ENCODE data around the gene PIP5K1B. TPM values are rescaled to one million over a fixed set of nuclear protein-coding genes. Genes with fewer than 3 reads are reported as not detected.

PIP5K1B gene
- total and polyA plus RNA-seq, 2 donors (not counting 1 experiment from before 2014, with no cell fraction given) = under 0.01 to 0.03 TPM

DNA sequence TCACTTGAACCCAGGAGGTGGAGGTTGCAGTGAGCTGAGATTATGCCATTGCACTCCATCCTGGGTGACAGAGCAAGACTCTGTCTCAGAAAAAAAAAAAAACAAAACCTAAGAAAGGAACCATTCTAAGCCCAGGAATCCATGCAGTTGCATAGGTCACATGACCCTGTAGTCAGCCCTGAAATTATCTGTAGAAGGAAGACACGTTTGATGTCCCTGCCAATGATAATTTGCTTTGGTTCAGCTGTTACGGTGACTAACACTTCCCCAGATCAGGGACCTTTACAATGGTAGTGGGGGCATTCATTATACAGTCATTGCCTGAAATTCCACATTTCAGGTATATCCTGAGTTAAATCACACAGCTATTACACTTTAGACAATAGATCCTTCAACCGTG is 258.4 kb downstream of the PIP5K1B start:
- no peaks in the 10 kb centered on the region for H3K79me2 ChIP-seq (ENCODE audit: control insufficient read depth, insufficient read depth, low read length)
- H3K4me2 ChIP-seq (ENCODE audit: extremely low read depth, insufficient read depth, low read length) = no peak overlapping the region
- no peaks in the 10 kb centered on the region for H3K4me1 ChIP-seq (ENCODE audit: control insufficient read depth, extremely low read depth, insufficient read depth, low read length)
- H3K36me3 ChIP-seq (ENCODE audit: control insufficient read depth, insufficient read depth, low read length) = no peaks in the 10 kb centered on the region
- DNase-seq (ENCODE audit: low read depth in 2 of 2) = no peak
- no peak overlapping the region for H3K4me3 ChIP-seq (replicated peaks in 1 of 4; ENCODE audit: control extremely low read depth in 1 of 4, insufficient read depth in 1 of 4, low read depth in 3 of 4, low read length in 4 of 4)
- no peaks in the 10 kb centered on the region for H3K27me3 ChIP-seq (ENCODE audit: control insufficient read depth, insufficient read depth, low read length)
- TF ChIP-seq, protein P1, sequence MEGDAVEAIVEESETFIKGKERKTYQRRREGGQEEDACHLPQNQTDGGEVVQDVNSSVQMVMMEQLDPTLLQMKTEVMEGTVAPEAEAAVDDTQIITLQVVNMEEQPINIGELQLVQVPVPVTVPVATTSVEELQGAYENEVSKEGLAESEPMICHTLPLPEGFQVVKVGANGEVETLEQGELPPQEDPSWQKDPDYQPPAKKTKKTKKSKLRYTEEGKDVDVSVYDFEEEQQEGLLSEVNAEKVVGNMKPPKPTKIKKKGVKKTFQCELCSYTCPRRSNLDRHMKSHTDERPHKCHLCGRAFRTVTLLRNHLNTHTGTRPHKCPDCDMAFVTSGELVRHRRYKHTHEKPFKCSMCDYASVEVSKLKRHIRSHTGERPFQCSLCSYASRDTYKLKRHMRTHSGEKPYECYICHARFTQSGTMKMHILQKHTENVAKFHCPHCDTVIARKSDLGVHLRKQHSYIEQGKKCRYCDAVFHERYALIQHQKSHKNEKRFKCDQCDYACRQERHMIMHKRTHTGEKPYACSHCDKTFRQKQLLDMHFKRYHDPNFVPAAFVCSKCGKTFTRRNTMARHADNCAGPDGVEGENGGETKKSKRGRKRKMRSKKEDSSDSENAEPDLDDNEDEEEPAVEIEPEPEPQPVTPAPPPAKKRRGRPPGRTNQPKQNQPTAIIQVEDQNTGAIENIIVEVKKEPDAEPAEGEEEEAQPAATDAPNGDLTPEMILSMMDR (conservative IDR thresholded peaks at IDR 0.05 in 1 of 2, IDR thresholded peaks at IDR 0.05 in 1 of 2; ENCODE audit: low read depth in 1 of 2, low read length in 2 of 2) = no peak
- no peak for TF ChIP-seq EZH2 (IDR thresholded peaks at IDR 0.05; ENCODE audit: low read length, missing control alignments)
- H3K9me3 ChIP-seq (ENCODE audit: control insufficient read depth, insufficient read depth, low read depth, low read length) = no peaks in the 10 kb centered on the region
- H4K20me1 ChIP-seq (ENCODE audit: control insufficient read depth, extremely low read depth, insufficient read depth, low read length) = no peaks in the 10 kb centered on the region
- H3K9ac ChIP-seq (ENCODE audit: insufficient read depth, low read length) = no peak overlapping the region
- H3K27ac ChIP-seq (ENCODE audit: insufficient read depth, low read length) = no peak overlapping the region
- H2AFZ ChIP-seq (ENCODE audit: low read length) = no peak overlapping the region

- Histone ChIP-seq H3K36me3 (ENCODE audit: control insufficient read depth, insufficient read depth, low read length) (no peaks in the 10 kb centered on the region), H3K4me3 (replicated peaks in 1 of 4; ENCODE audit: control extremely low read depth in 1 of 4, insufficient read depth in 1 of 4, low read depth in 3 of 4, low read length in 4 of 4) (no peak overlapping the region), H3K27ac (ENCODE audit: insufficient read depth, low read length) (no peak overlapping the region), H3K4me2 (ENCODE audit: extremely low read depth, insufficient read depth, low read length) (no peak overlapping the region), H4K20me1 (ENCODE audit: control insufficient read depth, extremely low read depth, insufficient read depth, low read length) (no peaks in the 10 kb centered on the region), H3K79me2 (ENCODE audit: control insufficient read depth, insufficient read depth, low read length) (no peaks in the 10 kb centered on the region), H3K27me3 (ENCODE audit: control insufficient read depth, insufficient read depth, low read length) (no peaks in the 10 kb centered on the region), H3K4me1 (ENCODE audit: control insufficient read depth, extremely low read depth, insufficient read depth, low read length) (no peaks in the 10 kb centered on the region), H3K9ac (ENCODE audit: insufficient read depth, low read length) (no peak overlapping the region), H2AFZ (ENCODE audit: low read length) (no peak overlapping the region), H3K9me3 (ENCODE audit: control insufficient read depth, insufficient read depth, low read depth, low read length) (no peaks in the 10 kb centered on the region)
- TF ChIP-seq EZH2 (IDR thresholded peaks at IDR 0.05; ENCODE audit: low read length, missing control alignments) = no peak
- TF ChIP-seq, protein P1 (conservative IDR thresholded peaks at IDR 0.05 in 1 of 2, IDR thresholded peaks at IDR 0.05 in 1 of 2; ENCODE audit: low read depth in 1 of 2, low read length in 2 of 2) = no peak
- DNase-seq (ENCODE audit: low read depth in 2 of 2) = no peak
Observed at GRCh38 chr9:68964102-68964541, 259.1 kb downstream of the PIP5K1B start.

- no peaks in the 10 kb centered on the region for H3K9me3 ChIP-seq (ENCODE audit: control insufficient read depth, insufficient read depth, low read depth, low read length)
- H3K4me1 ChIP-seq (ENCODE audit: control insufficient read depth, extremely low read depth, insufficient read depth, low read length) = no peaks in the 10 kb centered on the region
- no peaks in the 10 kb centered on the region for H4K20me1 ChIP-seq (ENCODE audit: control insufficient read depth, extremely low read depth, insufficient read depth, low read length)
- no peak overlapping the region for H3K4me2 ChIP-seq (ENCODE audit: extremely low read depth, insufficient read depth, low read length)
- DNase-seq (ENCODE audit: low read depth in 2 of 2) = no peak
- H3K36me3 ChIP-seq (ENCODE audit: control insufficient read depth, insufficient read depth, low read length) = no peaks in the 10 kb centered on the region
- H3K9ac ChIP-seq (ENCODE audit: insufficient read depth, low read length) = no peak overlapping the region
- H3K27me3 ChIP-seq (ENCODE audit: control insufficient read depth, insufficient read depth, low read length) = no peaks in the 10 kb centered on the region
- no peak overlapping the region for H3K4me3 ChIP-seq (replicated peaks in 1 of 4; ENCODE audit: control extremely low read depth in 1 of 4, insufficient read depth in 1 of 4, low read depth in 3 of 4, low read length in 4 of 4)
- H2AFZ ChIP-seq (ENCODE audit: low read length) = no peak overlapping the region
- no peak overlapping the region for H3K27ac ChIP-seq (ENCODE audit: insufficient read depth, low read length)
- TF ChIP-seq EZH2 (IDR thresholded peaks at IDR 0.05; ENCODE audit: low read length, missing control alignments) = no peak
- TF ChIP-seq, protein P1 (conservative IDR thresholded peaks at IDR 0.05 in 1 of 2, IDR thresholded peaks at IDR 0.05 in 1 of 2; ENCODE audit: low read depth in 1 of 2, low read length in 2 of 2) = no peak
- no peaks in the 10 kb centered on the region for H3K79me2 ChIP-seq (ENCODE audit: control insufficient read depth, insufficient read depth, low read length)
Observed at GRCh38 chr9:68964765-68965164, 259.7 kb downstream of the PIP5K1B start.

Data from fibroblast of lung (primary cell).